ENCODE results near the gene SLC35F4.

GRCh38 chr14:57828713-57829112 is 37.2 kb downstream of the SLC35F4 start:
- TF ChIP-seq POLR2A (IDR thresholded peaks at IDR 0.05) (no peak), CTCF (IDR thresholded peaks at IDR 0.05) (no peak), EP300 (IDR thresholded peaks at IDR 0.05) (no peak)
